Stimulated activated CD4-positive, alpha-beta T cell treated with anti-CD3 and anti-CD28 coated beads, TNF-alpha, amount 100 ng/mL, for 24 hours (primary cell): Measurements from ENCODE around the gene CPNE2.
"Not testable (repeated sequence)": the region's sequence is repeated elsewhere in the genome, so short reads cannot be mapped to it uniquely, and the experiment has no call there.

ENCODE experiments used
- DNase-seq, 3 experiments: peaks; one replicate each; pipeline ENCODE4 v3.0.0-alpha.2; 2020; ENCODE audit warnings: low read depth in 3 of 3

CPNE2 gene

GRCh38 chr16:57091975-57092785, at the start of gene CPNE2:
CPNE2 (plus strand) TSS chr16:57092583; CDS start chr16:57110743, 18,160 bp downstream.
- peak in 2 of 3 experiments; percentile 5 to 33 for DNase-seq

DNA sequence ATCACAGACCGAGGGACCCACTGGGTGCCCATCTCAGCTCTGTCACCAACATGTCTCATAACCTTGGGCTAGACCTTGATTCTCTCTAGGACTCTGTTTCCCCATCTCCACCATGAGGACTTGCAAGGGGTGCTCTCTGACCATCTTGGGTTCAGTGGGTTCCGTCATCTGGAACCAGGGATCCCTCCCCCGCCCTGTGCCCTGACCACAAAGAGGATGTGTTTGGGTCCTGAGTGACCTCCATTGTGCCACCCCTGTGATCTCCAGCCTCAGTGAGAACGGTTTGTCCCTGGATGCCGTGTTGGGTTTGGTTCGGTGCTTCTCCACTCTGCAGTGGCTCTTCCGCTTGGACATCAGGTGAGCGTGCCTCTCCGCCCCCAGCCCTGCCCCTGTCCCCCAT, 49.1 kb upstream of the CPNE2 start:
- DNase-seq: no peak

DNA sequence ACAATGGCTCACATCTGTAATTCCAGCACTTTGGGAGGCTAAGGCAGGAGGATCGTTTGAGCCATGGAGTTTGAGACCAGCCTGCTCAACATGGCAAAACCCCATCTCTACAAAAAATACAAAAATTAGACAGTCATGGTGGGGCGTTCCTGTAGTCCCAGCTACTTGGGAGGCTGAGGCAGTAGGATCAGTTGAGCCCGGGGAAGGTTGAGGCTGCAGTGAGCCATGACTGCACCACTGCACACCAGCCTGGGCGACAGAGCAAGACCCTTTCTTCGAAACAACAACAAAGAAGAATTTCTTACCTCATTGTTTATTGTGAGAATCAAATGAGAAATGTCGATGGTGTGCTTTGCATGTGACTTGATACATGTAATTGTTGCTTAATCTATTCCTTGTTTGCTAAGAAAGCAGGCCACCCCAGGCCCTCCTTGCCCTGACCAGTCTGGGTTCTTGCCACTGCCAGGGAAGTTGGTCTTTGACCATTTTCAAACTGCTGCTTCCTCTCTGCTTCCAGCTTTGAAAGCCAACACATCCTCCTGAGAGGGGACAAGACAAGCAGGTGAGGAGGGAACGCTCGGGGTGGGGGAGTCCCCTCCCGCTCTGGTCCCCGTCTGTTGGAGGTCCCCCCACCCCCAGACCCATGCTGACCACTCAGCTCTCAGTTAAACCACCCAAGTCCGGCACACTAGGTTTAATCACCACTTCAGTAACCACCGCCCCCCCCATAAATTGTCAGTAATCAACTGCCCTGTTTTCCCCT, 47.3 kb upstream of the CPNE2 start:
- no peak for DNase-seq

GRCh38 chr16:57045694-57046381, 46.5 kb upstream of the CPNE2 start:
- DNase-seq: no peak

GRCh38 chr16:57048095-57048494, 44.3 kb upstream of the CPNE2 start:
- no peak for DNase-seq

- no peak for DNase-seq
Measured at GRCh38 chr16:57049678-57050077, 42.7 kb upstream of the CPNE2 start.

- DNase-seq: no peak
Measured at GRCh38 chr16:57051696-57052228, 40.6 kb upstream of the CPNE2 start.

DNA sequence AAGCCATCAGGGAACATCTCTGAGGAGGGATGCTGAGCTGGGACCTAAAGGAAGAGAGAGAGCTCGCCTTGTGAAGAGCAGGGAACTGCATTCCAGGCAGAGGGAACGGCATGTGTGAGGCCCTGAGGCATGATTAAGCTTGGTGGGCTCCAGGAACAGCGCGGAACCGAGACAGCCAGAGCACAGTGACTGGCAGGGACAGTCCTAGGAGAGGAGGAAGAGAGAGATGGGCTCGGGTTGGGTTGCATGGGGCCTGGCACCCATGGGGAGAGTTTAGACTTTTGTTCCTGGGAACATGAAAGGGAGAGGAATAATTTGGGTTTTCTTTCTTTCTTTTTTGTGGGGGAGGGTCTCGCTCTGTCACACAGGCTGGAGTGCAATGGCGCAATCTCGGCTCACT, 39.2 kb upstream of the CPNE2 start:
- no peak for DNase-seq

- no peak for DNase-seq
Measured at GRCh38 chr16:57054338-57054737, 38.0 kb upstream of the CPNE2 start.

- no peak for DNase-seq
Measured at GRCh38 chr16:57054771-57055170, 37.6 kb upstream of the CPNE2 start.

- no peak for DNase-seq
Measured at GRCh38 chr16:57055671-57056070, 36.7 kb upstream of the CPNE2 start.

DNA sequence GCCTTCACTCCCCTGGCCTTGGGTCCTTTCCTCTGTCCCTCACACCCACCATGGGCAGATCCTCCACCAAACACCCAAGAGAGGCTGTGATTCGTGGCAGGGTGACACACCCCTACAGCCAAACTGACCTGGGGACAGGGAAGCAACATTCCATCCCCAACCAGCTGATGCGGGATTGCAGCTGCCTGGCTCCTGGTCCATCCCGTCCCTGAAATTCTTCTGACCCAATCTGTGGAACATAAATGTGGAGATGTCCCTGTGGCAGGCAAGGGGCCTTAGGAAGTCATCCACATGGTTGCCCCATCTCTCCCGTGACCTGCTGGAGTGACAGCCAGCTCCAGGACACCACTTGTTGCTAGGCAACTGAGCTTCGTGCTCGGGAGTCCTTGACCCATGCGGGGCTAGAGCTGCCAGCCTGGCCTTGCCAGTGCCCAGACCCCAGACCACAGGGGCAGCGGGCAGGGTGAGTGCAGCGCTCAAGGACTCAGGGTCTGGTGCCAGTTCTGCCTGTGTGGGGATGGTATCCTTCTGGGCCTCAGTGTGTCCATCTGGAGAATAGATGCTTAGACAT, 34.0 kb upstream of the CPNE2 start:
- no peak for DNase-seq

DNA sequence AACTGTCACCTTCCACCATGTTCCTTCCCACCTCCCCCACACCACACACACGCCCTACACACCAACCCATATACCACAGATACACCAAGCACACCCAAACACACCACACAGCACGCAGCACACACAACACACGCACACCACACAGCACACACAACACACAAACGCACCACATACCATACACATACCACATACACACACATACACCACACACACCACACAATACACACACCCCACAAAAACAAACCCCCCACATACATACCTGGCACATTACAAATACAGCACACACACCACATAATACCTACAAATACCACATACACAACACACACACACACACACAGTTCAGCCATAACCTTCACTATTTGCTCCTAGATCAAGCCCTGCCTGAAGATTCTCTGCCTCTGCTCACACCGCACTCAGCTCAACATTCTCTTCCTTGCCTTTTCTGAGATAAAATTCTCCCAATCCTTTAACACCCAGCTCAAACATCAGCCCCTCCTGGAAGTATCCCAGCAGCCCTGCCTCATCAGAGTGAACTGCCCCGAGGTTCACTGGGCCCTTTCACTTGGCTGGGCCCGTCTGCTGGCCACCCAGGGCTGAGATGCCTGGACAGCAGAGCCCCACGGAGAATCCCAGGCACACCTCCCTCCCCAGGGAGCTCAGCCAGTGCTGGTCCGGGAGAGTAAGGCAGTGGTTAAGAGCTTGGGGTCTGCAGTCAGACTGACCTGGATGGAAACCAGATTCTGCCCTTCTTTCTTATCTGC, 31.9 kb upstream of the CPNE2 start:
- no peak for DNase-seq

DNA sequence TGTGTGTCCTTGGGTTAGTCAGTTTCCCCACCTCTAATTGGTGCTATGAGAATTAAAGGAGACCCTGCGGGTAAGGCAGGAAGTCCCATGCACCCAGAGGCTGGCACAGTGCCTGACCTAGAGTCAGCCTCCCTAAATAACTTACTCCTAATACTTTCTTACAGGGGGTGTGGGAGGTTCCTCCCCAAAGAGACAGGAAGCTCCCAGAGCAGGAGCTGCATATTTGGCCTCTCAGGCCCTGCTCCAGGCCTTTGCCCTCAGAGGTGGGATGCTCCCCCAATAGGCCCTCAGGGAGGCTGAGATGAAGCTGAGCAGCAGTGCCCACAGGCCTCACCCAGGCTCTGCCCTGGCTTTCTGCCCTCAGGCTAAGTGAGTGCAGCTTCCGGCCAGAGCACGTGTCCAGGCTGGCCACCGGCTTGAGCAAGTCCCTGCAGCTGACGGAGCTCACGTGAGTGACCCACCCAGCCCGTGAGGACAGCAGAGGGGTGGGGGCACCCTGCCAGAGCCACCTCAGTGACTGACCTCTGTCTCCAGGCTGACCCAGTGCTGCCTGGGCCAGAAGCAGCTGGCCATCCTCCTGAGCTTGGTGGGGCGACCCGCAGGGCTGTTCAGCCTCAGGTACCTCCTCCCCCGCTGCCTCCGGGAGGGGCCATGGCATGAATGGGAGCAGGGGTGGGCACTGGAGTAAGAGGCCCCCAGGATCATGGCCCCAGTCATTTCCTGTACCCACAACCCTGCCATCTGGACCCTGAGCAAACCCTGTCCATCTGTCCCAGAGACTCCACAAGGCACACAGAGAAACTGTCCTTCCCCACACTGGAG, 31.1 kb upstream of the CPNE2 start:
- no peak for DNase-seq

- no peak for DNase-seq
Measured at GRCh38 chr16:57062329-57062728, 30.1 kb upstream of the CPNE2 start.

DNA sequence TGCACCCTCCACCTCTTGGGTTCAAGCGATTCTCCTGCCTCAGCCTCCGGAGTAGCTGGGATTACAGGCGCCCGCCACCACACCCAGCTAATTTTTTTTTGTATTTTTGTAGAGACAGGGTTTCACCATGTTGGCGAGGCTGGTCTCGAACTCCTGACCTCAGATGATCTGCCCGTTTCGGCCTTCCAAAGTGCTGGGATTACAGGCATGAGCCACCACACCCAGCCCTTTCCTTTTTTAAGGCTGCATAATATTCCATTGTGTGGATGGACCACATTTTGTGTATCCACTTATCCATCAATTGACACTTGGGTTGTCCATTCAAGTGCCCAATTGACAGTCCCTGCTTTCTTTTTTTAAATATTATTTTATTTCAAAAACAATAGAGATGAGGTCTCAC, 29.2 kb upstream of the CPNE2 start:
- not testable (repeated sequence) for DNase-seq

GRCh38 chr16:57064995-57065394, 27.4 kb upstream of the CPNE2 start:
- no peak for DNase-seq

DNA sequence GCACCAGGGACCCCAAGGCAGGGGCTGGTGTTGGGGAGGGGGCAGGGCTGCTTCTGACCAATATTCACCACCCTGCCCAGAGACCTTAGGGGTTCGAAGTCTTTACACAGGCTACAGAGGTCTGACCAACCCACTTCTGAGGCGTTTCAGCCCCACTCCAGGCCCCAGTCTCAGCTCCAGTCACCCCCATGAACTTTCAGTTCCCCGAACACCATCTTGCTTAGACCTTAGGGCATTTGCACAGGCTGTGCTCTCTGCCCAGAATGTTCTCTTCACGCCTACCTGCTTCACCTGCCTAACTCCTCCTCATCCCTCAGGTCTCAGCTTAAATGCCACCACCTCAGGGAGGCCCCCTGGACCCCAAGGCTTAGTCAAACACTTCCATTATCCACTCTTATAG, 25.8 kb upstream of the CPNE2 start:
- DNase-seq: no peak

DNA sequence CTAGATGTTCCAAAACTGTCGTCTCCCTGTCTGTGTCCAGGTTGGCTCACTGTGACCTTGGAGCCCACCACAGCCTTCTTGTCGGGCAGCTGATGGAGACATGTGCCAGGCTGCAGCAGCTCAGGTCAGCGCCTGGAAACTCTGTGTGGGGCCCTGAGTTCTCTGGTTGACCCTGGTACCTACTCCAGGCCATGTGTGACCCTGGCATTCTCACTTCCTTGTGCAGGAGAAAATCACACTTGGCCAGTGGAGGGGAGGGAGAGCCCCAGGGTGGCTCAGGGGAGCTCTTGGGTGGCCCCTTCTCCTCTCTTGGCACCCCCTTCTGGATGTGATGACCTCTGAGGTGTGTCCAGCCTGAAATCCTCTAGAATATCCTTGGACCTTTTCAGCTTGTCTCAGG, 25.0 kb upstream of the CPNE2 start:
- DNase-seq: no peak

GRCh38 chr16:57069053-57069452, 23.3 kb upstream of the CPNE2 start:
- no peak for DNase-seq
